ENCODE results near the gene PBX3. TPM values are rescaled to one million over a fixed set of nuclear protein-coding genes. Genes with fewer than 3 reads are reported as not detected.

Gene PBX3
- total RNA-seq, 1 donor from 2014 or later = 74.2 TPM

GRCh38 chr9:125863923-125864322 is 116.8 kb downstream of the PBX3 start:
- Mint-ChIP-seq H3K36me3 (peaks cover 9% of the 10 kb centered on the region), H3K4me1 (peaks cover 5% of the 10 kb centered on the region), H3K4me3 (no peak overlapping the region), H3K27ac (no peak overlapping the region), H3K9me3 (peaks cover 10% of the 10 kb centered on the region), H3K27me3 (ENCODE audit: low read depth) (no peaks in the 10 kb centered on the region)
- TF ChIP-seq CTCF (IDR thresholded peaks at IDR 0.05; ENCODE audit: unreplicated experiment) = no peak
- no peak for DNase-seq (ENCODE audit: low spot score in 2 of 2, unreplicated experiment in 2 of 2)

GRCh38 chr9:125867751-125868415 is 120.7 kb downstream of the PBX3 start:
- Mint-ChIP-seq H3K4me1 (peaks cover 5% of the 10 kb centered on the region), H3K9me3 (no peaks in the 10 kb centered on the region), H3K36me3 (no peaks in the 10 kb centered on the region), H3K27me3 (ENCODE audit: low read depth) (no peaks in the 10 kb centered on the region), H3K4me3 (no peak overlapping the region), H3K27ac (no peak overlapping the region)
- DNase-seq (ENCODE audit: low spot score in 2 of 2, unreplicated experiment in 2 of 2) = no peak
- no peak for TF ChIP-seq CTCF (IDR thresholded peaks at IDR 0.05; ENCODE audit: unreplicated experiment)

- H3K27ac Mint-ChIP-seq = no peak overlapping the region
- H3K27me3 Mint-ChIP-seq (ENCODE audit: low read depth) = no peaks in the 10 kb centered on the region
- no peak for DNase-seq (ENCODE audit: low spot score in 2 of 2, unreplicated experiment in 2 of 2)
These were observed 131.0 kb downstream of the PBX3 start for GRCh38 chr9:125878164-125878631.

GRCh38 chr9:125881042-125881441 is 133.9 kb downstream of the PBX3 start:
- Mint-ChIP-seq H3K36me3 (peaks cover 1% of the 10 kb centered on the region), H3K27me3 (ENCODE audit: low read depth) (no peaks in the 10 kb centered on the region), H3K27ac (no peak overlapping the region), H3K4me1 (peaks cover 25% of the 10 kb centered on the region), H3K4me3 (no peak overlapping the region), H3K9me3 (no peaks in the 10 kb centered on the region)
- DNase-seq (ENCODE audit: low spot score in 2 of 2, unreplicated experiment in 2 of 2) = no peak
- TF ChIP-seq CTCF (IDR thresholded peaks at IDR 0.05; ENCODE audit: unreplicated experiment) = no peak

More at GRCh38 chr9:125878164-125878631, 131.0 kb downstream of the PBX3 start:
- no peak overlapping the region for H3K4me3 Mint-ChIP-seq
- TF ChIP-seq CTCF (IDR thresholded peaks at IDR 0.05; ENCODE audit: unreplicated experiment) = no peak
- H3K9me3 Mint-ChIP-seq = no peaks in the 10 kb centered on the region
- peaks cover 1% of the 10 kb centered on the region for H3K4me1 Mint-ChIP-seq
- peaks cover 1% of the 10 kb centered on the region for H3K36me3 Mint-ChIP-seq

DNA sequence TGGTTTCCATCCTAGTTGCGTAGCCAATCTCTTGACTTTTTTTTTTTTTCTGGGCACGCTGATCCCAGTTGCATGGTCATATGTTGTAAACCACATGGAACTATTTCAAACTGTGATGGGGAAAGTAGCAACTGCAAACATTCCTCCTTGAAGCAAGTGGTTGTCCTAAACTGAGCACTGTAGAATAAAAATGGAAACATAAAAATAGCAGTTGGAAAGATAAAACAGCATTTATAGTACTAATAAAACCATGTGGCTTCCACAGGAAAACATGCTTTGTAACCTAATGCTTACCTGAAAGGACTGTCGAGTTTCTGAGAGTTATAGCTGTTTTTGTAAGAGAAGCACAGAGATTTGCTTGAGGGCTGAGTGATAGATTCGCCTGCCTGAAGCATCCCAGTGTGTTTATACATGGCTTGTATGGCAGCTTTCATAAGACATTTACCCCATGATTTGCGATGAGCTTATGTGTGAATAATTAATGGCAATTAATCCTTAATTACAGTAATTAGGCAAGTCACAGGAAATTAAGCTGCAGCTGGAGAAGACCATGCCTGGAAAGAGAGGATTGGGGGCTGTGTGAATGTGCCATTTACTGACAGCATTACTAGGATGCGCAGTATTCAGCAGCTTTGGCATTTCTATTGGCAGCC is 136.5 kb downstream of the PBX3 start:
- no peak for DNase-seq (ENCODE audit: low spot score in 2 of 2, unreplicated experiment in 2 of 2)
- Mint-ChIP-seq H3K4me3 (no peak overlapping the region), H3K27me3 (ENCODE audit: low read depth) (no peaks in the 10 kb centered on the region), H3K9me3 (no peaks in the 10 kb centered on the region), H3K4me1 (peaks cover 48% of the 10 kb centered on the region), H3K27ac (no peak overlapping the region), H3K36me3 (no peaks in the 10 kb centered on the region)
- TF ChIP-seq CTCF (IDR thresholded peaks at IDR 0.05; ENCODE audit: unreplicated experiment) = no peak

All from mesothelial cell of epicardium (in vitro differentiated cells).